Myocyte (in vitro differentiated cells): Measurements from ENCODE around the gene ZNF536. TPM values are rescaled to one million over a fixed set of nuclear protein-coding genes. Genes with fewer than 3 reads are reported as not detected.

ENCODE experiments used
- DNase-seq: peaks from one replicate; pipeline ENCODE4 v3.0.0-alpha.2; 2012; ENCODE audit warnings: low read depth
- total RNA-seq: library from RNA; depleted of rRNA; stranded (reverse); fragments of >200 nt; gene quantifications from 2 replicates; pipeline ENCODE4 v1.2.3, GENCODE V29; 2014

The ZNF536 gene
- total RNA-seq, 1 donor from 2014 or later, result not detected

DNA sequence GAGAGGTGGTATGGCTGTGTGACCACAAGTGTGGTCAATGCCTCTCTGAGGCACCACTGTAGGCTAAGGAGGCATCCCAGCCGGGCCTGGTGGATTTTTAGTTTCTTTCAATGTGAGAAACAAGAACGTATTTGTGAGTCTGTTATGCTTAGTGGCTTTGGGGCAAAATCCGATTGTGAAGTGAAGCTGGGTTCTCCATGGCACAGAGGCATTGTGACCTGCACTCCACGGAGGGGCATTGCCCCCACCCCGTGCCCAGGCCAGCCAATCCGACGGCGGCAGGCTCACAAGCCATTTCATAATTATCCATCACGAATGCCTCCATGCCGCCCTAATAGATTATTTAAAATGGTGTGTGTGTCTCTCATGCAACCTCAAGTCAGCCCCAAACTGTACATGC lies 151.6 kb downstream of the ZNF536 start:
- DNase-seq, result no peak

DNA sequence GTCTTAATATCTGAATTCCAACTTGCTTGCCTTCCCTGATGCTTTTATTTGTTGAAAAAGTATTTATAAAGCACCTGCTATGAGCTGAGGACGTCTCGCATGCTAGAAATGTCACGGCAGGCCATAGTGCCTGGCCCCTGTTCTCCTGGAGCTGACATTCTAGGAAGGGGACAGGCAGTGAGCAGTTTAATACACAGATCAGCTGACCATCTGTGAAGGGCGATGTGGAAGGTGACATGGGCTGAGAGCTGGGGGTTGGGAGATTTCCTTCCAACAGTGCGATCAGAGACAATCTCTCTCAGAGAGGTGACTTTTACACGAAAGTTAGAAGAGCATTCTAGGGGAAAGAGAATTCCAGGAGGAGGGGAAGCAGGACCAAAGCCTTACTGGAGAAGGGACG lies 153.2 kb downstream of the ZNF536 start:
- DNase-seq, result no peak

DNA sequence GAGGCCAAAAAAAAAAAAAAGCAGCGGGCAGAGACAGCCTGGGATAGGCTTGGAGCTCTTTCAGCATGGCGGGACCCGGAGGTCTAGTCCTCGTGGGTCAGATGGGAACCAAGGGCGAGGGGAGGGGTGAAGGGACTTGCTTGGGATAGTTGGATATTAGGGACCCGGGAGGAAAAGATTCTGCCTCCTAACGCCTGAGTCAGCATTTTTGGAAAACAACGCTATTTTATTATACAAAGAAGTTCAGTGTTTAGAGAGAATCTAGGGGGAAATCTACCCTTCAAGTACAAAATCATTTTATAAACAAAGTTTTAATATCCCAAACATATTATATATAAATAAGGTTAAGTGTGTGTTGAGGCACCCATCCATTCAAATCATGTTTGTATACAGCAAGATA lies 156.7 kb downstream of the ZNF536 start:
- DNase-seq, result no peak

DNA sequence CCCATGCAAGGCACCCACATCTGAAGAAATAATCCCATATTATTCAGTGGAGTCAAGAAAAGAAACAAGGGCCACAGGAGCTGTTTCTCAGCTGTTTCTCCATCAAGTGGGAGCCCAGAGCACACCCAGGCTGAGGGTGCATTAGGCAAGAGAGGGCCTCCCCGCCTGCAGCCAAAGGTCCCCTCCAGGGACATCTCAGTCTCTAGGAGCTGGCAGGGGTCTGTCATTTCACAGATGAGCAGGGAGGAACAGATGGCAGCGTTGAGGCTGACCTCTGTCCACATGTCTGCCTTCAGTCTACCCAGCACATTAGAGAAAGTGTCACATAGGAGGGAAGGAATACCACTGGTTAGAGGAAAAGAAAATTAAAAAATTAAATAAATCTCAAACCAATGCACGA lies 157.7 kb downstream of the ZNF536 start:
- DNase-seq, result no peak

DNA sequence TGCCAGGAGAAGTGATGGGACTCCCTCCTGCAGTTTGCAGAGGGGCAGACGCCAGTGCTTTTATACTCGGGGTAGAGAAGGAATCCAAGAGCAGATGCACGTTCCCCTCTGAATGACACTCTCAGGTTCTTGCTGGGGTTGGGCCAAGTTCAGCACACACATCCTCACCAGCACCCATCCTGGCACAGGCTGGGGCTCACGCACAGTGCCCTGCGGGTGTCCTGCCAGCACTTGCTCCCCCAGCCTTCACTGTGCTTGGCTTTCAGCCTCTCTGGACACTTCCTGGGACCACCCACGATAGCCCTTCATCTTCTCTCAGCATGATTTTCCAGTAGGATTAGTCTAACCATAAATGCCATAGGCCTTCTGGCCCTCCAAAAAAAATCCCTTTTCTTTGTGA lies 158.6 kb downstream of the ZNF536 start:
- DNase-seq, result no peak

DNA sequence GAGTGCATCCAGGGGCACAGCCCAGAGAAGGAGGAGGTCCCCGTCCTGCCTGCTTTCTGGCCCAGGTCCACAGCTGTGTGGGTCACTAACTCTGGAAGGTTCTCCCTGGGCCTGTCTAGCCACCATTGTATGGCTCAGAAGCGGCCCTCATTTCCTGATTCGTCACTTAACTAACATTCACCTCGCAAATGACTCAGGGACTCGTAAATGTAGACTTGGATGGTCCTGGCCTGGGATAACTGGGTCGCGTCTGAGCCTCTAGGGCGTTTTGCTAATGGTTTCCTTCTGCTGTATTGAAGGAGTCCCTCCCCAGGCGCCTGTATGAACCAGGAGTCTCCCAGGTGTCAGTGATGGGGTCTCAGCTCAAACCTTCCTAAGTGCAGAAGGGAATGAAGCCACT lies 162.8 kb downstream of the ZNF536 start:
- no peak for DNase-seq

DNA sequence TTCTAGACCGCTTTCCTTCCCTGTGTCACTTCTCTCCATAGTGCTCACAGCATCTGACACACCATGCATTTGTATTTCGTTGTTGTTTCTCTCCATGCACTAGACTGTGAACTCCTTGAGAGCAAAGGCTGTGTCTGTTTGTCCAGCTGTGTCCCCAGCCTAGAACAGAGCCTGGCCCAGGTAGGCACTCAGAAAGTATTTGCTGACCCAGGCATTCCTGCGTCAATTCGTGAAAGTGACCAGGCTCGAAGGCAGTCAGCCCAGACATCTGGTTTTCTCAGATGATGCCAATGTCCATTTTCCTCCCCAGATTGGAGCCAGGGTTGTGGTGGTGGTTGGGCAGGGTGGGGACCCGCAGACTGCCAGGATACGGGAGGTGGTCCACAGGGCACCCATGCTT lies 164.8 kb downstream of the ZNF536 start:
- no peak for DNase-seq

DNA sequence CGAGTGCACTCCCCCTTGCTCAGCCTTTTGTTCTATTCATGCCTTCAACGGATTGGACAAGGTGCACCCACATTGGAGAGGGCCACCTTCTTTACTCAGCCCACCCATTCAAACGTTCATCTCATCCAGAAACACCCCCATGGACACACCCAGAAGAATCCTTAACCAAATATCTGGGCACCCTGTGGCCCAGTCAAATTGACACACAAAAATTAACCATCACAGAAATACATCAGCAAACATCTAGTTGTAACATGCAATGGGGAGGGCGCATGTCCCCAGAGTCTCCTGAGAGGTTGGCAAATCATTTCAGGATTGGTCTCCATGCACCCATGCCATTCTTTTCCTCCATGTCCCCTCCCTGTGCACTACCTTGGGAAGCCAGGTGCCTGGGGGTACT lies 167.1 kb downstream of the ZNF536 start:
- no peak for DNase-seq

DNA sequence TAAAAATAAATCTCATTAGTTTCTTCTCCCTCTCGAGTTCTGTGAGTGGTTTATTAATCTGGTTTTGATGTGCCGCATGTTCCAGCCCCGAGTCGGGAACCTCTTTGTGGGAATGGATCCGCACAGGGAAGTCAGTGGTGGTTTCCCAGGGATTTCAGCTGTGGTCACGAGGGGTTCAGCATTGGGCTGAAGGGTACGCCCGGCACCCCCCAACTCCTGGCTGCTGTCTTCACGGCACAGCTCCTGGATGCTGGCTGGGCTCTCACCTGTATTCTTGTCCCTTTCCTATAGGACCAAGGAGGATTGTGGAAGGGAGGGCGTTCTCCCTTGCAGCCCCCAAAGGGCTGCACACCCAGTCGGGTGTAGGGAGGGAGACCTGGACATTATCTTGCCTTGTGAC lies 167.8 kb downstream of the ZNF536 start:
- no peak for DNase-seq

DNA sequence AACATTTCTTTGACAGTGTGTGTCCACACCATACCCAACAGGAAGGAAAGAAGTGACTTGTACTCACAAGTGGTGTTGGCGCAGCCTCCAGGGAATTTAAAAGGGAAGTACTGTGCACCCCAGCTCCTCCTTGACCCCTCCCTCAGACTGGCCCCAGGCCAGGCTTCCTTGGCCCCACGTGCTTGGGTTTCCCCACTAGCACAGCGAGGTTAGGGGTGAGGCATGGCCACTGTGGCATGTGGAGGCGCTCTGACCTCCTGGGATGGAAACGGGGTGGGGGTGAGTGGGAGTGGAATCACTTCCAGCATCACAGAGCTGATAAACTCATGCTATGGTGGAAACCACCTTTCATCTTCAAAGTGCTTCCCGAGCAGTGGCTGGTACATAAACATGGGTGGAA lies 168.6 kb downstream of the ZNF536 start:
- no peak for DNase-seq

DNA sequence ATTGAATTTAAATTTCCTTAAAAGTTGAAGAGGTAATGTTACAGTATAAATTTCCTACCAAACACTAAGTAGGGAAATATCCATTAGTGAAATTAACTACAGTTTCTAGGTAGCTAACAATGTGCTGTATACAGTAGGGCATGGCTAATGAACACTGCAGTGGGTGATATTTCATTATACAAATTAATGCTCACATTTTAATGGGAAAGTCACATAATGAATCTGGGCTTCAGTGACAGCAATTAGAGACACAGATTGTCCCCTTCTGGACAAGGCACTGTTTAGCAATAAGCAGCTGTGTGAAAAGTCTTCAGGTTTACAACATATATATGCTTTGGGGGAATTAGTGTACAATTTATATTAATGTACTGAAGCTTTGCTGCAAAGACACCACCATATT lies 169.4 kb downstream of the ZNF536 start:
- DNase-seq, result no peak

DNA sequence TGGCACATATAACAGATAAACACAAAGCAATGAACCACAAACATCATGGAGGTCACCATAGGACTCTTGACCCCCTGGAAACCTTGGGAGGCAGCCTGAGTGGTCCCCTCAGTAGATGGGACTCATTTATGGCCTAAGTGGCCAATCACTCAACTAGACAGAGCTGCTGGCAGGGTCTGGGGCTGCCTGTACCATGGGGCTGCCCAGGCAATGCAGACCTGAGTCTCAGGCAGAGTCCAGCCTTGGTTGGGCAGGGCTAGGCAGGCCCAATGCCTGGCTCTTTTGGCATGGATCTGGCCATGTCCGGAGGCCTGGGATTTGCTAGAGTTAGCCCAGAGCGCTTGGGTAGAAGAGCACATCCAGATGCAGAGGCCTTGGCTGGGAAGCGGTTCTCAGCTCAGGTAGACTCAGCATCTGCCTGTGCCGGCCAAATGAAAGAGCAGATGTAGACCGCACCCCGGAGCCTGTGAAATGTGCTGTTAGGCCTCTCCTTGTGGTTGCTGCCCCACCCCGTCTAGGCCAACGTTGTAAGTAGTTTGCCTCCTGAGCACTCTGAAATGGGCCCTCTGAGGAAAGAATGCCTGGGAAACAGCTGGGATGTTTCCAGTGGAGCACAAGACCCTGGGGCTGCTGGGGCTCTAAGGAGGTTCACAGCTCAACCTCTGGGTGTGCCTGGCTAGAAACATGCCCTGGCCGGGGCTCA lies 171.2 kb downstream of the ZNF536 start:
- no peak for DNase-seq

DNA sequence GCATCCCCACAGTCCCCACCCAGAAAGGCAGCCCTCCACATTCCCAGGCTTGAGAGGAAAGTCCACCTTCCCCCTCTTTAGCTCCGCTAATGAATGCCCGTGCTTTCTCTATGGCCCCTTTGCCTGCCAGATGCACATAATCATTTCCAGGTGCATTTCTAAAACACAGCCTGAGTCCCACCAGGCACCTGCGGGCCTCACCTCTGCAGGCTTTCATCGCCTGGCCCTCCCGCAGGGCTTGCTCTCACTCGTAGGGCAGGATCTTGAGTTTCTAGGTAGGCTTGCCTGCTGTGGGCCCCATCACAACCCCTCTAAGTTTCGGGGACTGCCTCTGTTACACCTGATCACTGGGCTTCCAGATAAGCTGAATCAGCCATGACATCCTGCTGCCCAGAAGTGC lies 173.6 kb downstream of the ZNF536 start:
- DNase-seq, result no peak

DNA sequence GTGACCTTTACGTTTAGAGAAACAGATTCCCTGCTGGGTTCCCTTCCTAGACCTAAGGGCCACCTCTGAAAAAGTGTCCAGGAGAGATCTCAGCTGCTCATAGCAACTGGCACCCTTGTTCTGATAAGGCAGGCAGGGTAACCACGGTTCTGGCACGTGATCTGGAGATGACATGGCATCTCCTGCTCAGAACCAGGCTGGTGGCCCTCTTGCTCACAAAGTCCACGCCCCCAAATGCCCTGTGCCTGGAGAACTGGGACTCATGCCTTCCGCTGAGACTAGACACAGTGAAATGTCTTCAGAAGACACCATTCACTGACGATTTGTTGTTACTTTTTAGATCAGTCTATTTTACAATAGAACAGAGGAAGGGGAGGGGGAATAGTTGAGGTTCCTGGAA lies 174.1 kb downstream of the ZNF536 start:
- DNase-seq, result no peak

DNA sequence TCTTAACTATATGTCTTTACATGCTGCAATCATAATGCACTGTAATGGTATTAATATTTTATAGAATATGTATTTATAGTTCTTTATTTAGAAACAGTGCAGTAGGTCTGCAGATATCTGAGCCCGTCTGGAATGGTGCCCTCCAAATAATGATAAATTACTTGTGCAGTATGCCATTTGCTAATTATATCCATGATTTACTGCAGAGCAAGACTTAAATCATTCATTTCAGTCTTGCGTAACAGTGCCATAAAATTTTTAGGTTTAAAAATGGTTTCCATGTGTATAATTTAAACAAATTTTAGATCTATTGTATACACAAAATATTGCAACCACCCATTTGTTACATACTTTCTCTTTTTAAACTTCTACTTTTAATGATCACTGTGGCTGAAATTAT lies 175.1 kb downstream of the ZNF536 start:
- no peak for DNase-seq

DNA sequence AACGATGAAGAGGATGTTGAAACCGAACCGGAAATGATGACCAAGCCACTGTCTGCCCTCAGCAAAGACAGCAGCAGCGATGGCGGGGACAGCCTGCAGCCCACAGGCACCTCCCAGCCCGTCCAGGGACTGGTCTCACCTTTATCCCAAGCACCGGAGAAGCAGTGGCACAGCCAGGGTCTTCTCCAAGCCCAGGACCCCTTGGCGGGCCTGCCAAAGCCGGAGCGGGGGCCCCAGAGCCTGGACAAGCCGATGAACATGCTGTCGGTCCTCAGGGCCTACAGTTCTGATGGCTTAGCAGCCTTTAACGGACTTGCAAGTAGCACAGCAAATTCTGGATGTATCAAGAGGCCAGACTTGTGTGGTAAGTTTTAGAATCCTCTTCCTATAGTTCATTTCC lies 177.0 kb downstream of the ZNF536 start:
- DNase-seq, result no peak

DNA sequence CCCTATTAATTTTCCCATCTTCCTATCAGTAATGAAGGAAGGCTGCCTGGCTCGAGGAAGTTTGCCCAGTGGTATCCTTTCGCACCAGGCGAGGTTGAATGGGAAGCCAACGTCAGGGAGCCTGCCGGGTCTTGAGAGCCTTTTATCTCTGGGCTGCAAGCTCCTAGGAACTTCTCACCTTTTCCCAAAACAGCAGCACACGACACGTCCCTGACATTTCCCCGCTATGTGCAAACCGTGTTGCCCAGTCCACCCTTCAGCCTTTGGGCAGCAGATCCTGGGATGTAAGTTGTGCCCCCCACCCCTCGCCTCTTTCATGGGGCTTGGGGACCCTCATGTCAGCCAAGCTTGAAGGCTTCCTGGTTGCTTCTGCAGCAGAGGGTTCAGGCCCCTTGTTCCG lies 179.1 kb downstream of the ZNF536 start:
- DNase-seq, result no peak

DNA sequence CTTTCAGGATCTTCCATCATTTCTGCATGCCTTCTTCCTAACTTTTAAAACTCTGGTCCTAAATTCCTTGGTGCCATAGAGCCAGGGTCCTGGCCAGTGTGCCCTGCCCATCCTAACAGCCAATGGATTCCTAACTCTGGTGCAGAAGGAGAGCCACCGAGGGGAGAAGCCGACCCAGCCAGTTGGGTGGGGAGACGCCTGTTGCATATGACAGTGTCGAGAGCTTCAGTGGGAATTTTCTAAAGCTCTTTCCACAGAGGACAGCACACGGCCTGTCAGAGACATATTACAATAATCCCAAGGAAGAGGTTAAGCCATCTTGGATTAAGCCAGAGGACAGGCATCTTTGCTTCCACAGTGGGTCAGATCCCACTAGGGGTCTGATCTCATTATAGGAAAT lies 180.4 kb downstream of the ZNF536 start:
- no peak for DNase-seq

DNA sequence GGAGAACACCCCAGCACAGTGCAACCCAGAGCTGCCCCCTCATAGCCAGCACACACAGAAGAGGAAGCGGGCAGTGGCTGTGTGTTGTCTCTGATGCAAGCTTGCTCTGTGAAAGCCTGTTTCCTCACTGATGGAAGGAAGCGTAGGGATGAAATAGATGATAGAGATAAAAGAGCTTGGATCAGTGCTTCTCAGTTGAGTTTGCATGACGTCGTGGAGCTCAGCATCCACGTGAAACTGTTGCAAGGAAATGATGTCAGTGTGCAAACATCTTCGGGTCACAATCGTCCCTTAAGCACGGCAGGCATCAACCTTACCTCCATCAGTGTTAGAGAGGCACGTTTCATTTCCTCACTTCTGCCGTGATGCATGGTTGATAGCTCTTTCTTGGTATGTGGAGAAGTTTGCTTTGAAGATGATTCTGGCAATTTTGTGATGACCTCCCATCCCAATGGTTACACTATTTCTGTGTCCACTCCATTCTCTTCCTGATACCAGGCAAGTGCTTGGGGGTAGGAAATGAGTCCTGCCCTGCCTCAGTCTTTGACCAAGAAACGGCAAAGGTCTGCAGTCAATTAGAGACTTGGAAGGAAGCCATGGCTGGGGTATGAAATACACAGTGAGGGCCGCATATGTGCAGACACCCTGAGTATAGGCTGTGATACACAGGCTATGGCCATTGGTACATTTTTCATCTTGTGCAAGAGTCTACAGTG lies 183.0 kb downstream of the ZNF536 start:
- no peak for DNase-seq

DNA sequence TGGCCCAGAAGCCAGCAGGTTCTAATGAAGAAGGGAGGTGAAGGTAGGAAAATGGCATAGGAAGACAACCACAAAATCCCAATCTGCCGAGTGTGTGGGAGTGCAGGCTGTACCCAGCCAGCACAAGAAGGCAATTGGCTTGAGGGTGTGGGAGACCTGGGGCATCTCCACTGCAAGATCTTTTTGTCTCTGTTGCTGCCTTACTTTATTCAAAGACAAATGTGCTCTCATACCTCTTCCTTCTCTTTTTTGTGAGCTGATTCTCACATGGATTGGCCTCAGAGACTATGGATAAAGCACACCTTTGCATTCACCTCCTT lies 183.6 kb downstream of the ZNF536 start:
- DNase-seq, result no peak

DNA sequence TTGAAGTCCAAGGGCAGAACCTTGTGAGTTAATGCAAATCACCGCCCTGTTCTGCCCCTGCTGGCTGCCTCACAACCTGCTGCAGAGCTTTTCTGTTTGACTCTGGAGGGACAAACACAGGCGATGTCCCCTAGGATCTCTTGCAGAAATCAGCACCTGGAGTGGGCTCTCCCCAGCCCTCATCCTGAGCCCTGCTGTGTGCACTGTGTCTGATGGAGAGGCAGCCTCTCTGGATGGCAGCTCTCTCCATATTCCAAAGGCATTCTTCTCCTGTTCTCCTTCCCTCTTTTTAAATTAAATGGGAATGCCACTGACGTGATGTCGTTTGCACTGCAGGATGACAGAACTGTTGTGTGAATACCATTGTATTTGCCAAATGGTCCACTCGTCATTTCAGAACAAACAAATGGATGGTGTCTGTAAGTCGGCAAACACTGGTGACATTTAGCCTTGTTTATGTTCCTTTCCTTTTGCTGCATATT lies 184.1 kb downstream of the ZNF536 start:
- DNase-seq, result no peak

DNA sequence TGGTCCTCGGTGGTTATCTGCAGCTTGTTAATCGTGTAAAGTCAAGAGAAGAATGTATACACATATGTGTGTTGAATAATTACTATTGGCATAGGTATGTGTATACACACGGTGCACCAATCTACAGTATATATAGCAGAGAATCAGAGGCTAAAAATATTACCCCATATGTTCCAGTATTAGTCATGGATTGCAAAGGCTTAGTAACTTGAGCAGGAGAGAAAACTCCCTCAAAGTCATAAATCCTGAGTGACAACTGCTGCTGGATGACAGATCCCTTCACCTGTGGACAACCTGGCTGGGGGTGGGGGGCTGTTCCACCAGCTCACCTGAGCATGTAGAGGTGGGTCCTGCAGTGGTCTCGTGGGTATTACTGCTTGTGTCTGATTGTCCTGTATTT lies 185.0 kb downstream of the ZNF536 start:
- no peak for DNase-seq

DNA sequence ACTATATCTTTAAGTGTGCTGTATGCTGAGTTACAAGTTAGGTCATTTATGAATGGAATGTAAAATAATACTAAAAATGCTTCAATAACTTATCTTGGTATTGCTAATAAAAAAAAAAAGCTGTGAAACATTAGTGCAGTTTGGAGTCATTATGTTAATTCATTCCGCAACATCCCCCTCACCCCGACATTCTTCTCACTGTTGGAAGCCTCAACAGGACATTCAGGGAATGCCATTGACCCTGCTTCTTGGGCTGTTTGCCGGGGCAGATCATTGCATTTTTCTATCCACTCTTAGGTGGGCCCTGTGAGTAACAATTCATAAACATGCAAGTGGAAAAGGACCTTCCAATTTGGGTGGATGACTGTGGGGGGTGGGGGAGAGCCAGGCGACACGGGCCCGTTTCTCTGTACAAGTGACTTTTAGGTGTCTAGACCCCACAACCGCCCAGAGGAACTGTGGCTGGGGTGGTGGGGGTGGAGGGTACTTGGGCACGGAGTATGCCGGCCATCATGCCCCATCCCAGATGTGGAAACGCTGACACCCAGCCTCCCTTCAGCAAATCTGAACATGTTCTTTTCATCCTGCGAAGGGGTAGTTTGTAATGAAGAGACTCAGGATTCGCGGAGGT lies 185.9 kb downstream of the ZNF536 start:
- DNase-seq, result no peak
